ENCODE data around the gene NOL9. TPM values are rescaled to one million over a fixed set of nuclear protein-coding genes. Genes with fewer than 3 reads are reported as not detected.

NOL9 gene
- total RNA-seq, 2 donors from 2014 or later = 15.3 to 38.9 TPM

GRCh38 chr1:6491966-6492365 is 62.3 kb downstream of the NOL9 start:
- ATAC-seq (ENCODE audit: insufficient number of reproducible peaks, low FRiP score, low read depth) (no peak), DNase-seq (ENCODE audit: low spot score) (no peak)
- H3K9me3 ChIP-seq = no peaks in the 10 kb centered on the region
- no peak for TF ChIP-seq CTCF (IDR thresholded peaks at IDR 0.05)
- H3K36me3 ChIP-seq = no peaks in the 10 kb centered on the region
- no peak overlapping the region for H3K4me3 ChIP-seq
- H3K4me1 ChIP-seq (ENCODE audit: control insufficient read depth in 1 of 2, low read depth in 2 of 2) = peaks cover 12 to 36% of the 10 kb centered on the region in 2 donors
- H3K27ac ChIP-seq = no peak overlapping the region
- H3K27me3 ChIP-seq (replicated peaks; ENCODE audit: insufficient read depth) = no peaks in the 10 kb centered on the region

- Histone ChIP-seq H3K4me3 (peak within 1 kb of the TSS; percentile 84), H3K27ac (peak within 1 kb of the TSS in 1 of 2 donors; percentile 6), H3K9me3 (no peaks in the 10 kb centered on the region), H3K27me3 (replicated peaks; ENCODE audit: insufficient read depth) (no peaks in the 10 kb centered on the region), H3K4me1 (ENCODE audit: control insufficient read depth in 1 of 2, low read depth in 2 of 2) (peaks cover 8 to 36% of the 10 kb centered on the region in 2 donors), H3K36me3 (no peaks in the 10 kb centered on the region)
- no peak for TF ChIP-seq CTCF (IDR thresholded peaks at IDR 0.05)
- ATAC-seq (ENCODE audit: insufficient number of reproducible peaks, low FRiP score, low read depth) = no peak
- no peak for DNase-seq (ENCODE audit: low spot score)
Observed at GRCh38 chr1:6491480-6491962, 62.8 kb downstream of the NOL9 start, which contains the start of gene PLEKHG5. TSS of gene PLEKHG5 (minus strand) at chr1:6491667. CDS start at chr1:6477571, 14,096 bp downstream.

GRCh38 chr1:6491081-6491449 is 63.2 kb downstream of the NOL9 start:
- ATAC-seq (ENCODE audit: insufficient number of reproducible peaks, low FRiP score, low read depth) (no peak), DNase-seq (ENCODE audit: low spot score) (no peak)
- Histone ChIP-seq H3K9me3 (no peaks in the 10 kb centered on the region), H3K36me3 (no peaks in the 10 kb centered on the region), H3K4me3 (peak overlapping the region; percentile 84), H3K27ac (peak overlapping the region in 1 of 2 donors; percentile 6), H3K4me1 (ENCODE audit: control insufficient read depth in 1 of 2, low read depth in 2 of 2) (peaks cover 7 to 36% of the 10 kb centered on the region in 2 donors), H3K27me3 (replicated peaks; ENCODE audit: insufficient read depth) (no peaks in the 10 kb centered on the region)
- TF ChIP-seq CTCF (IDR thresholded peaks at IDR 0.05) = no peak

GRCh38 chr1:6490181-6491080 is 63.9 kb downstream of the NOL9 start:
- DNase-seq (ENCODE audit: low spot score) = no peak

More at GRCh38 chr1:6490181-6491080, 63.9 kb downstream of the NOL9 start:
- Histone ChIP-seq H3K9me3 (no peaks in the 10 kb centered on the region), H3K27ac (peak overlapping the region in 1 of 2 donors; percentile 6), H3K4me3 (peak overlapping the region; percentile 84), H3K4me1 (ENCODE audit: control insufficient read depth in 1 of 2, low read depth in 2 of 2) (peaks cover 12 to 34% of the 10 kb centered on the region in 2 donors), H3K36me3 (no peaks in the 10 kb centered on the region), H3K27me3 (replicated peaks; ENCODE audit: insufficient read depth) (no peaks in the 10 kb centered on the region)
- TF ChIP-seq CTCF (IDR thresholded peaks at IDR 0.05) = peak; percentile 37
- no peak for ATAC-seq (ENCODE audit: insufficient number of reproducible peaks, low FRiP score, low read depth)

Measured in thoracic aorta (tissue), 2 donors.